ENCODE data around the gene CCDC13. TPM values are rescaled to one million over a fixed set of nuclear protein-coding genes. Genes with fewer than 3 reads are reported as not detected.

The CCDC13 gene
- total RNA-seq, 4 donors from 2014 or later: 1.1 to 2.6 (median 1.9) TPM

GRCh38 chr3:42799376-42799775 is 26.3 kb upstream of the CCDC13 start:
- ATAC-seq (ENCODE audit: low FRiP score): no peak
- no peak for DNase-seq (ENCODE audit: low spot score)
- TF ChIP-seq CTCF (IDR thresholded peaks at IDR 0.05): no peak

DNA sequence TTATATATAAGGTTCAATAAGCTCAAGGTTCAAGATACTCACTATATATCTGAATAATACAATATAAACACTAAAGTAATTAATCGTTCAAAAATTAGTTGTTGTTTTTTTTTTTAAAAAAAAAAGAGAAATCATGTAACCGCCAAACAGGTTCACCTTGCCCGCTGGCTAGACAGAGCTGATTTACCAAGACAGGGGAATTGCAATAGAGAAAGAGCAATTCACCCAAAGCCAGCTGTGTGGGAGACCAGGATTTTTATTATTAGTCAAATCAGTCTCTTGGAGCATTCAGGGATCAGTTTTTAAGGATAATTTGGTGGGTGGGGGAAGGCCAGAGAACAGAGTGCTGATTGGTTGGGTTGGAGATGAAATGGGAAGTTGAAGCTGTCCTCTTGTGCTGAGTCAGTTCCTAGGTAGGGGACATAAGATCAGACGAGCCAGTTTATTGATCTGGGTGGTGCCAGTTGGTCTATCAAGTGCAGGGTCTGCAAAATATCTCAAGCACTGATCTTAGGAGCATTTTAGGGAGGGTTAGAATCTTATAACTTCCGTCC is 23.4 kb upstream of the CCDC13 start:
- ATAC-seq (ENCODE audit: low FRiP score) (no peak), DNase-seq (ENCODE audit: low spot score) (no peak)
- no peak for TF ChIP-seq CTCF (IDR thresholded peaks at IDR 0.05)

DNA sequence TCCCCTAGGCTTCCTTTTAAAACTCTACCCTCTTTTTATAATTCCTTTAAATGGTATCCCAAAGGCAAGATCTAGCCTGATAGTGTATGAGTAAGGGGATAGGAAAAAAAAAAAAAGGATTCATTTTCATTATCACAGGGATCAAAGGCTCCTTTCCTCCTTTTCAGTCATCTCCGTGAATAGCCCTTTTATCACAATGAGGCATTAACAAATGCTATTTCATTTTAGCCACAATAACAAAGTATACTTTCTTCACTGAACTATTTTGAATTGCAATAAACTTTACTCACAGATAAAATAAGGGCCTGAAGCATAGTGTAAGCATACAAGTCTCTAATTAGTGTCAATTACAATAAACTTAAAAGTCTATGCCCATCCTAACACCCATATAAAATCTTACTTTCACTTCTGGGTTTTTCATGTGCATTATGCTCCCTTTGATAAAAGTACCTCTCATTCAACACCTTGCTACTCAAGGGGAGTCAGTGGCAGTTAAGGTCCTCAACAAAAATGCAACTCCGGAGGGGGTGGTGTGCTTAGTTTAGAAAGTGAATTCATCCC is 22.6 kb upstream of the CCDC13 start:
- TF ChIP-seq CTCF (IDR thresholded peaks at IDR 0.05): no peak
- DNase-seq (ENCODE audit: low spot score) (no peak), ATAC-seq (ENCODE audit: low FRiP score) (no peak)

- no peak for TF ChIP-seq CTCF (IDR thresholded peaks at IDR 0.05)
- DNase-seq (ENCODE audit: low spot score) (no peak), ATAC-seq (ENCODE audit: low FRiP score) (no peak)
These were observed 17.7 kb upstream of the CCDC13 start for GRCh38 chr3:42790714-42791229.

DNA sequence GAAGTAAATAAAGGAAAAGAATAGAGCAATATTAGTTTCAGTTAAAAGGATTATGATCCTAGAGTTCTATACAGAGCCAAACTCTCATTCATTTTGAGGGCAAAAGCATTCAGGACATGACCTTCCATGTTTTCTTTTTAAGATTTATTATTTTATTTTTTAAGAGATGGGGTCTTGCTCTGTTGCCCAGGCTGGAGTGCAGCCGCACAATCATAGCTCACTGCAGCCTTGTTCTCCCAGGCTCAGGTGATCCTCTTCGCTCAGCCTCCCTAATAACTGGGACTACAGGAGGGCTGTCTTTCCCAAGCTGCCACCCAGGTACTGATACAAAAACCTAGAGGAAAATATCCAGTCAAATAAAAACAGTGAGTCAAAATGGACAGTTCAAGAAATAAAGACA is 13.6 kb upstream of the CCDC13 start:
- DNase-seq (ENCODE audit: low spot score) (no peak), ATAC-seq (ENCODE audit: low FRiP score) (no peak)
- no peak for TF ChIP-seq CTCF (IDR thresholded peaks at IDR 0.05)

DNA sequence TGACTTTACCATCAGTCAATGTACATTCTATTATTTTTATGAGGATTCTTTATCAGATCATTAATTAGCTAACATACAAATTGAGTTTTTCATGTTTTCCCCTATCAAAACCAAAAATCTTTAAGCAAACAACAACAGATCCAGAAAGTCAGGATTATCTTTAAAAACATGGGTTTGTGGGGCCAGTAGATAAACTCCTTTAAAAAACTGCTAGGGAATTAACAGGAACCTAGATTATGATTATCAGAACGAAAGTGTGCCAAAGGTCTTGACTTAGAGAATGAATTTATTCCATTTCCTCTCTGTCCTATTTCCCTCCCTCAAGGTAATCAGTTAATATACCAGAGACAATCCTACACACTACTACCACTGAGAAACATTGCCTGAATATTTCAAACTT is 13.2 kb upstream of the CCDC13 start:
- ATAC-seq (ENCODE audit: low FRiP score) (no peak), DNase-seq (ENCODE audit: low spot score) (no peak)
- TF ChIP-seq CTCF (IDR thresholded peaks at IDR 0.05): no peak

Measured in omental fat pad (tissue), 4 donors.